ENCODE results near the gene SLC4A1AP.

Gene SLC4A1AP

DNA sequence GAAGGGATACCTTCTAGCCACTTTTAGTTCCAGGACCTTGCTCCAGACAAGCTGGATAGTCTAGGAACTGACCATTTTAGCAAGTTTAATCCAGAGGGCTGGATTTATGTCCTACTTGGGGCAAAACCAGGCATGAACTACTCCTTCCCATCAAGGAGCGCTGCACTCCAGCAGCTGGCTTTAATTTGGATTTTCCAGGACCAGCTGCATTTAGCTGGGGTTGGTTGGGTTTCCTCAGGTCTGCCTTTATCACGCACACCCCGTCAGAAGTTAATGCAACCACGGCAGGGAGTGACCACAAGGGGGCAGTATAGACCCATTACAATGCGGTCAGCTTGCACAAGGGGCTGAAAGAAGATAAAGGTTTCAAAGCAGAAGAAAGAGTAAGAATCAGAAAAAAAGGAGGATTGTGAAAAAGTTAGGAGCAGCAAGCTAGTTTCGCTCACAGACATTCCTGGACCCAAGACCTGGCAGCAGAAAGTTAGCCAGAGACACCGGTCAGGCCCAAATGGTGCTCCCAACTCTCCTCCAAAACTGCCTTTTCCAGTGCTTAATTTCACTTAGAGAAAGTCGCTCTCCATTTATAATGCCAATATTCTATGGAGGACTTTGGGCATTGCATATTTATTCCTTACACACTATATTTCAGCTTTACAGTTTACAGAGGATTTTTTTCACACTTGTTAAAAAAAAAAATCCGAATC is 40.1 kb downstream of the SLC4A1AP start:
- peak; percentile 62 for DNase-seq

DNA sequence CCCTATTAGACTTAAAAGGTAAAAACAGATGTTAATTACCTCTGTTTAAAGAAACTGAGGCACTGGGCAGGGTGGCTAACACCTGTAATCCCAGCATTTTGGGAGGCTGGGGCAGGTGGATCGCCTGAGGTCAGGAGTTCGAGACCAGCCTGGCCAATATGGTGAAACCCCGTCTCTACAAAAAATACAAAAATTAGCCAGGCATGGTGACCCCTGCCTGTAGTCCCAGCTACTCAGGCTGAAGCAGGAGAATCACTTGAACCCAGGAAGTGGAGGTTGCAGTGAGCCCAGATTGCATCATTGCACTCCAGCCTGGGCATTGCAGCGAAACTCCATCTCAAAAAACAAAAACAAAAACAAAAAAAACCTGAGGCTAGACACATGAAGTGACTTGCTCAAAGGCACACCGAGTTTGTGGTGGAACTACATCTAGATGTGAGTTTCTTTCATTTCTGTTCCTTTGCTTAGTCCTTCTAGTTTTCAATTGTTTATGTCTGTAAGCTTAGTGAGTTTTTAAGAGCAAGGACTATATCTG is 40.7 kb downstream of the SLC4A1AP start:
- DNase-seq, result no peak

DNA sequence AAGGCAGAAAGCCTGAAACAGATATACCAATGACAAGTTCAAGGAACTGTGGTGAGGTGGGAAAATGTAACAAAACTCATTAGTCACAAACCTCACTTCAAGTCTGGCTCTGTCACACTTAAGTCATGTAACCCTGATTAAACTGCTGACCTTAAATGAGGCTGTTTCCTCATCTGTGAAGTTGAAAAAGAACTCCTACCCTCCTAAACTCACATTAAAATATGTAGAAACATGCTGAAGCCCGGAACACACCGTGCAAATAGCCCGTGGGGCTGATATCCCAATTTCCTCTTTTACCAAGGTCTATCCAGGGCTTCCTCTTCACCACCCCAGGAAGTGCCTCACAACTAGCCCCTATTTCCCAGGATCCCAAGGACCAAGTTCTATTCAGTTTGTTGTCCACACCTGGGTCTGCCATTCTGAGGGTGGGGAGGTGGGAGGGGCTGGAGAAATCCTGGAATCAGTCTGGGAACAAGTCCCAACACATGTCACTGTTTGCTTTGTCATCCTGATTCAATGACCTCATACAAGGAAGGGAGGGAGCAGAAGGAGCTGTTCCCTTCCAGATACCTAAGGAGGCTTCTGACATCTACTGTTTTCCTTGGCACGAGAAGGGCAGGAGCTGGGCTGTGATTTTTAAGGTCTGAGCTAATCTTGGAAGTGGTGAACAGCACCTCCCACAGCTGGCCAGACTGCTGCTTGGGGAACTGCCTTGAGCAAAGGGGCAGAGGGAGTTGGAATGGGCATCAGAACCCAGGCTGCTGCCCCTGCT is 42.3 kb downstream of the SLC4A1AP start:
- DNase-seq, result no peak

DNA sequence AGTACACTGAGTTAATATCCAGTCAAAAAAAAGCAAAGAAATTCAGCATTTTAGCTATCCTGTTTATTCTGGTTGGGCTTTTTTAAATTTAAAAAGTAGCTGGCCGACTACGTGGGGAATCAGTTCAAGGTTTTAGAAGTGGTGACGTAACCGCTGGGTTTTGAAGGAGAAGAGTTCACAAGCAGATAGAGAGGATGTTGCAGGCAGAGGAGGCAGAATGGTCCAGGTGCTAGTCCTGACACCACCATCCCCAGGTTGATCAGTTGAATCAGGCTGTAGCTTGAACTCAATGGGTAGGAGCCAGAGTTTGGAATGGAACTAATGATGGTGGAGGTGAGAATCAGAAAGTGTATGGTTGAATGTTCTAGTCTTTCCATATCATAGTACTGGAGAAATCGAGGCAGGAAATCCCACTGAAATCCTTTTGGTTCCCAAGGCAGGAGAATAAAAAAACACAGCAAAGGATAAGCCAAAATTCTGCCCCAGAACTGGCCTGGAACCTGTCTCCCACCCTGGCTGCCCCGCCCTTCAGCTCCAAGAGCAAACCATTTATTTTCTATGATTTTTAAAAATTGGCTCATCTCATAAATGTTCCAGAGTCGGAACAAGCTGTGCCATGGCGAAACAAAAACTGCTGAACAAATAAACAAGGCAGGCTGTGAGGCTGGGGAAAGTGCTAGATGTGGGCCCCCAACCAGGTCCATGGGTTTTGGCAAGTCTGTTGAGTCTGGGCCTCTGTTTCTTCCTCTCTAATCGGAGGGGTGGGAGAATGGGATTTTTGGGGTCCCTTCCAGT is 44.0 kb downstream of the SLC4A1AP start:
- no peak for DNase-seq

DNA sequence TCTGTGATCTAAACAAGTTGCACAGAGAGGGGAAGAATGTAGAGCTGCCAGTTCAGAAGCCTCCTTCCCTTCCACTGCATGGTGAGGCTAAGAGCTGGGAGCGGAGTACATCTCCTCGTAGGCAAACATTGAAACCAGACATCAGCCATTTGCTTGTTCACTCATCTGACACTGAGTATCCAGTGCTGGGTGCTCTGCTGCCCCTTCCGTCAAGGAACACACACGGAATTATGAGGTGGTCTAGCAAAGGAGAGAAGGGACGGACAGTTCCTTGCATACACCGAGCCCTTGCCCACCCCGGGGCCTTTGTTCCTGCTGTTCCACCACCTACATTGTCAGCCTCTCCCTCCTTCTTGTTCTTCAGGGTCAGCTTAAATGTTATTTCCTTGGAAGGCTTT is 44.6 kb downstream of the SLC4A1AP start:
- DNase-seq, result no peak

DNA sequence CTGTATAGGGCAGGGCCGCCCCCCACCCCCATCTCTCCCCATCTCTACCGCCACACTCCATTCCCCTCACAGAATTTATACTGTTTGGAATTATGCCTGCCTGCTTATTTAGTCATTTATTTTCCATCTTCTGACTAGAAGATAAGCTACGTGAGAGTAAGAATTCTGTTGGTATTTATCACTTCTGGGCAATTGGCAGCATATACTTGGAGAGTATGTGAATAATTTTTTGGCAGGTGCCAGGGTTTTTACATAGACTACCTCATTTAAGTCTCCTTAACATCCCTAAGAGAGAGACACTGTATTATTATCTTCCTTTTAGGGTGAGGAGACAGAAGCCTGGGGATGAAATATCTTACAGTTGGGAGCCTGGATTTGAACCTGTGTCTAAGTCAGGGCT is 45.0 kb downstream of the SLC4A1AP start:
- DNase-seq, result no peak

DNA sequence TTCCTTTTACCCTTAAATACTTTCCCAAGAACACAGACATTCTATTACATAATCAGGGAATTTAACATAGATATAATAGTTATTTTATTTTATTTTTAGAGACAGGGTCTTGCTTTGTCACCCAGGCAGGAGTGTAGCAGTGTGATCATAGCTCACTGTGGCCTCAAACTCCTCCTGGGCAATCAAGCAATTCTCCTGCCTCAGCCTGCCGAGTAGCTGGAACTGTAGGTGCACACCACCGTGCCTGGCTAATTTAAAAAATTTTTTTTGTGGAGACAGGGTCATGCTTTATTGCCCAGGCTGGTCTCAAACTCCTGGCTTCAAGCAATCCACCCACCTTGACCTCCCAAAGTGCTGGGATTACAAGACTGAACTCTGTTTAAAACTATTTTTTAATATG is 45.6 kb downstream of the SLC4A1AP start:
- DNase-seq, result no peak

DNA sequence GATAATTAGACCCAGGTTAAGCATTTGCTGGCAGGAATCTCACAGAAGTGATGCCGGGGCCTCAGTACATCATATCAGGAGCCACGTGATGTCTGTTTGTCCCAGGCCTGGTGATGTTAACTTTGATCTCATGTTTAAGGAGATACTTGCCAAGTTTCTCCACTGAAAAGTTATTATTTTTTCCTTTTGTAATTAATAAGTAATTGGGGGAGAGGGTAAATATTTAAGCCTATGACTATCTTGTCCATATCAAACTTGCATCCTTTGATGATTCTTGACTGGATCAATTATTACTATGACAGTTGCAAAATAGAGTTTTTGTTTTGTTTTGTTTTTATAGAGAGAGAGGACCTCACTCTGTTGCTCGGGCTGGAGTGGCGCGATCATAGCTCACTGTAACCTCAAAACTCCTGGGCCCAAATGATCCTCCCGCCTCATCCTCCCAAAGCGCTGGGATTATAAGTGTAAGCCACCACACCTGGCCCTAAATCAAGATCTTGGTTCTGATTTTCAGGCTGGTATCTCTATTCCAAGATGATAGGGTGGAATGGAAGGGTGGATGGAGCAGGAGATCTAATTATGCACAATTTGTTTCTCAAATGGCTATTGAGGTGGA is 46.4 kb downstream of the SLC4A1AP start:
- no peak for DNase-seq

DNA sequence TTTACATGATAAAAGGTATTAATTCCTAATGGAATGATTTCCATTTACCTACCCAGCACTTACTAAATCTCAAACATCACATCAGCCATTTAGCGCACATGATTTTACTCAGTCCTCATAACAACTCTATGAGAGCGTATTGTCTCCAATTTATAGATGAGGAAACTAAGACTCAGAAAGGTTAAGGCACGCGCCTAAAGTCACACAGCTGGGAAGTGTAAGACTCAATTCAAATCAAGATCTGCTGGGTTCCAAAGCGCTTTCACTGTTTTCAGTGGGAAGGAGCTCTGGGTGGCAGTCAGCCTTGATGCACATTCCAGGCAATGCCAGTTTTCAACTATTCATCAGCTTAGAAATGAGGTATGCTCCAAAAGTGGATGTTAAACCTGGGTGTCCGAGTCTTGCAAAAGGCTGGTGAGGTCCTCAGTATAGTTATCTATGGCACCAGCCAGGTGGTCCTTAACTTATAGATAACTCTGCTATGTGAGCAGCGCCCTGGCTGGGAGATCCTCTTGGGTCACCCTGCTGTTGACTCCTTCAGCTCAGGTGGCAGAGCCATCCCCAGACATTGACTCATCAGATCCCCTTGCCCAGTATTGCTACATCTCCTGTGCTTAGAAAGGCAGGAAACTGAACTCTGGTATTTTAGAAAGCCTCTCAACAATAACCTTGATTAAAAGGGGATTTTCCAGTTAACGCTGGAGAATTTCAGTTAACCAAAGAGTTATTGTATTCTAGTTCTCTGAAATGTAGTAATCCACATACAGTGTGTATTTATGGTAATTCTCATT is 47.1 kb downstream of the SLC4A1AP start:
- no peak for DNase-seq

DNA sequence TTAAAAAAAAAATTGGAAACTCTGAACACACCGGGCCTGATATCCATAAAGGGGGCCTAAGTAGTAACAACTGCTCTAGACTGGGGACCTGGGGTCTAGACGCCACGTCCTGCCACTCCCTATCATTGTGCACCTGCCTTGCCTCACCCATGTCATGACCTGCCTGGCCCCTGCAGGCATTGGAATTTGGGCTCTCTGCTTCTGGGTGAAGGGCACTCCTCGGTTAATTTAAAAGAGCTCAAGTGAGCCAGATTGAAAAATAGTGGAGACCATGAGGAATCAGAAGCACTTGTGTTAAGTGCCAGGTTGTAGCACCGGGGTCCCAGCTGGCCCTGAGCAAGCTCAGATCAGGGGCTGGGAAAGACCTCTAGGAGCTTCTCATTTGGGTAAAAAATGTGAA is 48.1 kb downstream of the SLC4A1AP start:
- peak; percentile 42 for DNase-seq

DNA sequence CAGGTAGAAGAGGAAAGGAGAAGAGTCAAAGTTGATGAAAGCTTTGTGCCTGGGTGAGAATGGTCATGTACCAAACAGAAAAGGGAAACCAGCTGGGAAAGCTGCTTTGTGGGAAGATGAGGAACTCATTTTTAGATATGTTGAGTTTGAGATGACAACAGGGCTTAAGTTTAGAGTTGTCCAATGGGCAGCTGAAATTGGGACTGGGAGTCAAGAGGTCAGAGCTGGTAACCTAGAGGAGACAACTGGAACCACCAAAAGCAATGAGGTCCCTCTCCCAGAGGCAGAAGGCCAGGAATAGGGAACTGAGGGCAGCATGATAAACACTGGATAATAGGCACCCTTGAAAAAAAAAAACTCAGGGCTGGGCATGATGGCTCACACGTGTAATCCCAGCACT is 48.8 kb downstream of the SLC4A1AP start:
- DNase-seq, result no peak

DNA sequence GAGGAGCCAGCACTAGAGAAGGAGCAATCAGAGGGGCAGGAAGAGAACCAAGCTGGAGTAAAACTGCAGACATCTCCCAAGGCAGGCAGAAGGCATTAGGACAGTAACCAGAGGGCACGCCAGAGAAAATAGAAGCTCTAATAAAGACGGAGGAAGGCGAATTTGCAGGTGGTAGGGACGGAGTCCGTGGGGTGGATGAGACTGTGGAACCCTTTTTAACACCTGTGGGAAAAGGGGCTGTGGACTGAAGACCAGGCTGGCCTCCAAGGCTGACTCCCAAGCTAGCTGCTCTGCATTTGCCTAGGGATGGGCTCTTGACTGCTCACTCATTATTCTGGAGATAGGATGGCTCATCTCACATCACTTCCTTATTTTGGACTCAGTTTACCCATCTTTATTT is 49.5 kb downstream of the SLC4A1AP start:
- no peak for DNase-seq

DNA sequence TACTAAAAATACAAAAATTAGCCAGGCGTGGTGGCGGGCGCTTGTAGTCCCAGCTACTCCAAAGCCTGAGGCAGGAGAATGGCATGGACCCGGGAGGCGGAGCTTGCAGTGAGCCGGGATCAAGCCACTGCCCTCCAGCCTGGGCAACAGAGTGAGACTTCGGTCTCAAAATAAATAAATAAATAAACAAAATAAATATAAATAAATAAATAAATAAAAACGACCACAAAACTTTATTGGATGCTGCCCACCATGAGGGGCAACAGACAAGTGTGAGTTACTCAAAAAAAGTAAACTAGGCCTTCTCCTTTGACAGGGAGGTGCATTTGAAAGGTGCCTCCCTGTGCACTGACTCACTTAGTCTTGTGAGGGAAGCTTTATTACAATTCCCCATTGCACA is 50.4 kb downstream of the SLC4A1AP start:
- no peak for DNase-seq

DNA sequence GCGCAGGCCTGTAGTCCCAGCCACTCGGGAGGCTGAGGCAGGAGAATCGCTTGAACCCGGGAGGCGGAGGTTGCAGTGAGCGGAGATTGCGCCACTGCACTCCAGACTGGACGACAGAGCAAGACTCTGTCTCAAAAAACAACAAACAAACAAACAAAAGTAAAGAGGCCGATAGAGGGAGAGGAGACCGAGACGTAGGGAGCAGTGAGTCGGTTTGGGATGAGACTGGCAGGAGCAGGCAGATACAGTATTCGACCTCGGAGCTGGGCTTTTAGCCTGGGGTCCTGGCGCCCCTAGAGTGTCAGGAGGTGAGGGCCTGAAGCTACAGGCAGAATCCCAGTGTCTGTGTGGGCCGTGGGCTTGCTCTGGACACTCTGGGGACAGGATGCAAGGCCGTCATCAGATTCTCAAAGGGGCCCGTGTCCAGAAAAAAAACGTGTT is 51.2 kb downstream of the SLC4A1AP start:
- no peak for DNase-seq

DNA sequence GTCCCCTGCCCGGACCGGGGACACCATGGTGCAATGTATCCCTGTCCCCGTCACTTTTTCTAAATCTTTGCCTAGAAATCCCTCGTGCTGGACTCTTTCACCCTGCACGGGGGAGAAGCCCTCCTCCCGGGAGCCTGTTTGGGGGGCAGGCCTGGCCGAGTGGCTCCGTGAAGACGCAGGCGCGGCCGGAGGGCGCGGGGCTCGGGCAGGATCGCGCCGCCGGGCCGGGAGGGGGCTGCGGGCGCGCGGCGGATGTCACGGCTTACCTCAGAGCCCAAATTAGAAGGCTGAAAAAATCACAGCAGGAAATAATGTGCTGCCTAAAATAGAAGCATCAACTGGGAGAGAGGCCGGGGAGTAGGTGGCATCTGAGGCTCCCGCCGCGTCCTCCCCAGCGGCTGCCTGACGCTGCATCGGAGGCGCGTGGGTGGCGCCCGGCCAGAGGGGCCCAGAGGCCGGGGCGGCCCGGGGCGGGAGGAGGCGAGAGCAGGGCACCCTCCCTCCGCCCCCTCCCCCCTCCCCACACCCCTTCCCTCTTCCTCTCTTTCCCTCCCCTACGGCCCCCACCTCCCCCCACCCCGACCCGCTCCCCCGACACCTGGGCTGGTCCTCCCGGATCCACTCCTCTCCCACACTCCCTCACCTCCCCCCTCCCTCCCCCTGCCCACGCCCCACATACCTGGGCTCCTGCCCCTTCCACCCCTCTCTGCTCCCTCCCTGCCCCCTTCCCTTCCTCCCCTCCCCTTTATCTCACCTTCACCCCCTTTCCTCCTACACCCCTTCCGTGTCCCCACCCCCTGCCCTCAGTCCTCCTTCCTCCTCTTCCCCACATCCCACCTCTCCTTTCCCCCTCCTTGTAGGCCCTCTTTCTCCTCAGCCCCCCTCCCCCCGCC is 51.9 kb downstream of the SLC4A1AP start:
- peak; percentile 32 for DNase-seq

DNA sequence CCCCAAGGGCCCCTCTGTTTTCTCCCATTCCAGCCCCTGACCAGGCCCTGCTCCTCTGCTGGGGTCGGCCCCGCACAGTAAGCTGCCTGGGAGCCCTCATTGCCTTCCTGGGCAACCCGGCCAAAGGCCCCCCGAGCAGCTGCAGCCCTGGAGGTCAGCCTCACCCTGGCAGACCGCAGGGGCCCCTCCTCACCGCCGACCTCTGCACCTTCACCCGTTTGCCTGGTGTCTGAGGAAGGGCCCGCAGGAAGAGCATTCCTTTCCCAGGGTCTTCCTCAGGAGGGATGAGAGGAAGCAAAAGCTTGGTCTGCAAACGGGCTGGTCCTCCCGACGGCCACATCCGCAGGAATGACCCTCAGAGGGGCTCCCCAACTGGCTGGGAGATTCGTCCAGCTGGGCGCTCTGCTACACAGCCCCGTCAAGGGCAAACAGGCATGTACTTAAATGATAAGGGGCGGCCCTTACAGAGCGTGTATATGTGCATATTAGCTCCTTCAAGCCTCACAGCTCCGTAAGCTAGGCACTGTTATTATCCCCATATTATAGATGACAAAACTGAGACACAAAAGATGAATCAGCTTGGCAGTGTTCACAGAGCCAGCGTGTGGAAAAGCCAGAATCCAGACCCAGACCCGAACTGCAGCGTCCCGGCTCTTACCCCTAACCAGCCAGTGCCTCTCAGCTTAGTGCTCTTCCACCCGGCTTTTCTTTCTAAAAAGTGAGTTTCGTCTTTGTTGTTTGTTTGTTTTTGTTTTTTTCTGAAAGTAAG is 52.8 kb downstream of the SLC4A1AP start:
- no peak for DNase-seq

DNA sequence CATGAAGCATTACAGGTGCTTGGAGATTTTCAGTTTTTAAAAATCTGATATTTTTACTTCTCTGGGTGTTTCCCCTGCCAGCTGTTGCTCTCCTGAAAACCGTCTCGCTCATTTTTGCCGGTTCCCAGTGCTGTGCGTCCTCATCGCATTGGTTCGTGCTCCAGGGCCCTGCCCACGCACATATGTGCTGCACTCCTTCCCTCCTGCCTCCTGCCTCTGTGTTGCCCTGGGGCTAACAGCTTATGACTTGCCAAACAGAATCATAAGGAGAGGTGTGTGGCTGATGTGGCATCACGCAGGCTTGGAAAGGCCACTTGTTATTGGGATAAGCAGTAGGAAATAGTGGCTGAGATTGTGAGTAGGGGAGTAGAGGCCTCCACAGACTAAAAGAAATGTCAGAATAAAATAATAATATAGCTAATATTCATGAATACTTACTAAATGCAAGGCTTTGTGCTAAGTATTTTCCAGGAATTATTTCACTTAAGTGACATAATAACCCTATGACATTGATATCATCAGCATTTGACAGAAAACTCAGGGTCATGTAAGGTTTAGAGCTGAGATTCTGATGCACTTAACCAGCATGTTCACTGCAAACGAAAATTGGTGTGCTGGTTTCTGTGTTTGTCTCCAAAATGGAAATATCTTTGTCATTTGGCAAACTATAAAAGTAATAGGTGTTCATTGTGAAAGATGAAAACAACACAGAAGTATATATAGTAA is 53.5 kb downstream of the SLC4A1AP start:
- no peak for DNase-seq

DNA sequence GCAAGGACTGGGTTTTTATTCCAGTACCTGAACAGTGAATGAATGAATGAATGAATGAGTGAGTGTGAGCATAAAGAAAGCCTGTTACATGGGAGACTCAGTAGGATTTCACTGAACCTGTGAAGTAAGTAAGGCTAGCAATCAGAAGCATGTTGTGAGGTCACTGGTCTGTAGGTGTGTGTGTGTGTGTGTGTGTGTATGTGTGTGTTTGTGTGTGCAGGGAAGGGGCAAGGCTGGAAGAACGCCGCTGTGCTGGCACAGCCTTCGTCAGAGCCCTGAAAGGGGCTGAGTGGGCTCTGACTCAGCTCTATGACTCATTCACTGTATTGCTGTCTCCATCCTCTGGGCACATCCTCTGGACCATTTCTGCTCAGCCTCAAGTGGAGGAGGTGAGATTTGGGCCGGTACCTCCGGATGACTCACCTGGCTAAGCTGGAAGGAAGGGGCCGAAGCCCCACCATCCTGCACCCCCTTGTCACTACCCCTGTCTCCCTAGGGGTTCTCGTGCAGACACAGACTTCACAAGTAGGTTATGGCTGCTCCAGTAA is 56.4 kb downstream of the SLC4A1AP start:
- DNase-seq, result no peak

DNA sequence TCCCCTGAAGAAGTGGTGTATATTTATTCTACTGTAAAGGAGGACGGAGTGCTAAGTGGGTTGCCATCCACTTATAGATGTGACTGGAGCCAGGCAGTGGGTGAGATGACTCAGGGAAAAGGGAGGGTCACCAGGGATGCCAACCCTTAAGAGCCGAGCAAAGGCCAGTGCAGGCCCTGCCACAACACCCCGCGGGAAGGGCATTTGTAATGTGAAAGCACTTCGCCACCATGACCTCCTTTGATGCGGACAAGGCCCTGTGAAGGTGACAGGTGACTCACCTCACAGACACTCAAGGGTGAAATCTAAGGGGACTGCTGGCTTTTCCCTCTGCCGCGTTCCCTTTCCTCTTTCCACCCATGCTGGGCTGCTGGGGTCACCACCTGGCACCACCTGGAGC is 57.6 kb downstream of the SLC4A1AP start:
- no peak for DNase-seq
